Measurements from ENCODE around the gene HOOK2. TPM values are rescaled to one million over a fixed set of nuclear protein-coding genes. Genes with fewer than 3 reads are reported as not detected.

The HOOK2 gene
- total and polyA plus RNA-seq, 2 of the 13 experiments (the other 11 are each of a cell fraction or from before 2014, with no cell fraction given), result 9.2 to 12.9 TPM

GRCh38 chr19:12792051-12792852 is 16.9 kb upstream of the HOOK2 start (continued):
- TF ChIP-seq ZNF562 (CRISPR knock-in tag; IDR thresholded peaks at IDR 0.05; ENCODE audit: borderline replicate concordance) (no peak), ZNF737 (CRISPR knock-in tag; IDR thresholded peaks at IDR 0.05; ENCODE audit: borderline replicate concordance) (no peak), ZNF563 (CRISPR knock-in tag; IDR thresholded peaks at IDR 0.05) (no peak), ZNF264 (CRISPR knock-in tag; IDR thresholded peaks at IDR 0.05) (peak; percentile 56; the same call in 1 of the 2 replicates), ZNF639 (CRISPR knock-in tag; conservative IDR thresholded peaks at IDR 0.05) (peak; percentile 72; the same call in 1 of the 2 replicates), STAT6 (CRISPR knock-in tag; IDR thresholded peaks at IDR 0.05; ENCODE audit: borderline replicate concordance) (no peak), ZNF331 (CRISPR knock-in tag; IDR thresholded peaks at IDR 0.05) (0 out of 2 replicates have a peak, but pooled peaks have one; percentile 9), TEAD2 (CRISPR knock-in tag; IDR thresholded peaks at IDR 0.05) (no peak), TCF7 (IDR thresholded peaks at IDR 0.05; ENCODE audit: low read depth) (no peak), NR2F1 (CRISPR knock-in tag; IDR thresholded peaks at IDR 0.05) (peak in 1 of 2 experiments; percentile 82; a peak in 3 of 4 replicates), ZNF143 (CRISPR knock-in tag; IDR thresholded peaks at IDR 0.05) (no peak), HNRNPLL (IDR thresholded peaks at IDR 0.05; ENCODE audit: low read depth, low read length, poor library complexity, severe bottlenecking) (peak; percentile 58), RARG (CRISPR knock-in tag; IDR thresholded peaks at IDR 0.05; ENCODE audit: low read depth) (no peak), JUND (CRISPR knock-in tag; IDR thresholded peaks at IDR 0.05) (no peak), ZKSCAN1 (IDR thresholded peaks at IDR 0.05; ENCODE audit: low read length) (no peak), CERS6 (CRISPR knock-in tag; IDR thresholded peaks at IDR 0.05) (no peak; the same call in 1 of the 2 replicates), HMG20A (CRISPR knock-in tag; IDR thresholded peaks at IDR 0.05; ENCODE audit: borderline replicate concordance) (peak; percentile 18; the same call in 1 of the 2 replicates)
- TF ChIP-seq, protein P1, sequence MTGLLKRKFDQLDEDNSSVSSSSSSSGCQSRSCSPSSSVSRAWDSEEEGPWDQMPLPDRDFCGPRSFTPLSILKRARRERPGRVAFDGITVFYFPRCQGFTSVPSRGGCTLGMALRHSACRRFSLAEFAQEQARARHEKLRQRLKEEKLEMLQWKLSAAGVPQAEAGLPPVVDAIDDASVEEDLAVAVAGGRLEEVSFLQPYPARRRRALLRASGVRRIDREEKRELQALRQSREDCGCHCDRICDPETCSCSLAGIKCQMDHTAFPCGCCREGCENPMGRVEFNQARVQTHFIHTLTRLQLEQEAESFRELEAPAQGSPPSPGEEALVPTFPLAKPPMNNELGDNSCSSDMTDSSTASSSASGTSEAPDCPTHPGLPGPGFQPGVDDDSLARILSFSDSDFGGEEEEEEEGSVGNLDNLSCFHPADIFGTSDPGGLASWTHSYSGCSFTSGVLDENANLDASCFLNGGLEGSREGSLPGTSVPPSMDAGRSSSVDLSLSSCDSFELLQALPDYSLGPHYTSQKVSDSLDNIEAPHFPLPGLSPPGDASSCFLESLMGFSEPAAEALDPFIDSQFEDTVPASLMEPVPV (CRISPR knock-in tag; IDR thresholded peaks at IDR 0.05), result 0 out of 2 replicates have a peak, but pooled peaks have one; percentile 64
- TF ChIP-seq, protein P2, sequence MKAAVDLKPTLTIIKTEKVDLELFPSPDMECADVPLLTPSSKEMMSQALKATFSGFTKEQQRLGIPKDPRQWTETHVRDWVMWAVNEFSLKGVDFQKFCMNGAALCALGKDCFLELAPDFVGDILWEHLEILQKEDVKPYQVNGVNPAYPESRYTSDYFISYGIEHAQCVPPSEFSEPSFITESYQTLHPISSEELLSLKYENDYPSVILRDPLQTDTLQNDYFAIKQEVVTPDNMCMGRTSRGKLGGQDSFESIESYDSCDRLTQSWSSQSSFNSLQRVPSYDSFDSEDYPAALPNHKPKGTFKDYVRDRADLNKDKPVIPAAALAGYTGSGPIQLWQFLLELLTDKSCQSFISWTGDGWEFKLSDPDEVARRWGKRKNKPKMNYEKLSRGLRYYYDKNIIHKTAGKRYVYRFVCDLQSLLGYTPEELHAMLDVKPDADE (CRISPR knock-in tag; IDR thresholded peaks at IDR 0.05), result no peak
- TF ChIP-seq, protein P3, sequence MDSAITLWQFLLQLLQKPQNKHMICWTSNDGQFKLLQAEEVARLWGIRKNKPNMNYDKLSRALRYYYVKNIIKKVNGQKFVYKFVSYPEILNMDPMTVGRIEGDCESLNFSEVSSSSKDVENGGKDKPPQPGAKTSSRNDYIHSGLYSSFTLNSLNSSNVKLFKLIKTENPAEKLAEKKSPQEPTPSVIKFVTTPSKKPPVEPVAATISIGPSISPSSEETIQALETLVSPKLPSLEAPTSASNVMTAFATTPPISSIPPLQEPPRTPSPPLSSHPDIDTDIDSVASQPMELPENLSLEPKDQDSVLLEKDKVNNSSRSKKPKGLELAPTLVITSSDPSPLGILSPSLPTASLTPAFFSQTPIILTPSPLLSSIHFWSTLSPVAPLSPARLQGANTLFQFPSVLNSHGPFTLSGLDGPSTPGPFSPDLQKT (CRISPR knock-in tag; IDR thresholded peaks at IDR 0.05; ENCODE audit: borderline replicate concordance), result peak; percentile 53; the same call in 1 of the 2 replicates

All from HepG2 (cell line).